GM19324 (cell line): ENCODE measurements around the gene CD6.
"Not testable (repeated sequence)": the region's sequence is repeated elsewhere in the genome, so short reads cannot be mapped to it uniquely, and the experiment has no call there.

Experiments
- ATAC-seq: cut with Tn5 transposase; IDR thresholded peaks from one replicate; pipeline ENCODE4 v1.9.1; 2021; ENCODE audit warnings: mild to moderate bottlenecking, moderate library complexity; ENCODE audit not compliant: unreplicated experiment, low FRiP score

The CD6 gene

DNA sequence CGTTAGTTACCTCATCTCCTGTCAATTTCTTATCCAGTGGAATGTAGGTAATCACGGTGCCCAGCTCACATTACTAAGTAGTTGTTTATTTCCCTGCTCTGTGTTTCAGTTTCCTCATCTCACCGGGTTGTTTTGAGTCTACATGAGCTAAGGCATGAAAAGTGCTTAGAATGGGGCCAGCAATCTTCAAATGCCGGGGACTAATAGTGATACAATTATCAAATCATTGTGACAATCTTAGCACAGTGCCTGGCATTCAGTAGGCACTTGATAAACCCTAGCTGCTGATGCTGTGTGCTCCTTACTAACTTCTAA, 77.5 kb downstream of the CD6 start:
- ATAC-seq, result no peak

DNA sequence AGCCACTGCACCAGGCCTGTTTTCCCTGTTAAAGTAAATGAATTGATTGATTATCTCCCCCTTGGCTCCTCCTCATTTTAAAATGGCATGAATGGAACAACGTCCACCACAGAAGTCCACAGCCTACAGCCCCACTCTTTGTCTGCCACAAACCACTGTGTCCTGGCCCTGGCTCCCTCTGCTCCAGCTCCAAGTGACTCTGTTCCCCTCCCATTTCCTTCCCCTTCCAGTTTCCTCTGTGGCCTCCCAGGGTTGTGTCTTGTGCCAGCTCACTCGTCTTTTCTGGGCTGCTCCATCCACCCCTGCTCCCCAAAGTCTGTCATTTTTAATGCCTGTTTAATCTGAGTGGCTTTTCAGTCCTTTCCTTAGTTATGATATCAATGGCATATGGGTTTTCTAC, 78.4 kb downstream of the CD6 start:
- ATAC-seq, result no peak

DNA sequence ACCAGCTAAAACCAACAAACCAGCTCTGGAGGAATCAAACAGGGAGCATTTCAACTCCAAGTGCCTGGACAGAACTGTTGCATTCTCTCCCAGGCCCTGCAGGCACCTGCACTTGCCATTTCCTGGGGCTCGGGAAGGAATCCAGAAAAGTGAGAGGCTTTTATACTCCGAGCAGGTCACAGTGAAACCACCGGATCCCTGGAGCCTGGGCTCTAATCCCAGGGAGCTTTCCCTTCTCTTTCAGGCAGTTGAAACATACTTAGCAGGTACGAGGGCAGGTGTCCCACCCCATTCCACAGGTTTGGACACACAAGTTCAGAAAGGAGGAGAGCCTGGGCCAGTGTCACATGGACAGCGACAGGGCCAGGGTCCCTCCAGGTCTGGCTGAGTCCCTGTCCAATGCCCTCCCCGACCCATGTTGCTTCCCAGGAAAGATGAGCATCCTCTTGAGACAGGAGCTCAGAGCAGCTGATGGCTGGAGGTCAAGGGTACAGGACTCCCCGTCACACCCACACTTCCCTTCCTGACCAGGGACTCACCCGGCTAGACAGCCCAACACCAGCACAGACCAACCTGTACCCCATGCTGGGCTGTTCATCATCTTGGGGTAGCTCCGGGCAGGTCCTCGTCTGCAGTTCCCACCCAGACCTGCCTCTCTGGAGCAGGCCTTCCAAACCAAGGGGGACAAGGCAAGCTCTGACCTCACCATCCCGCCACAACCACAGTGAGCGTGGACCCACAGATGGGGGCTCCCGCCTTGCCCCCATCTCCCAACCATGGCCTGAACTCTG, 80.9 kb downstream of the CD6 start:
- ATAC-seq, result no peak

DNA sequence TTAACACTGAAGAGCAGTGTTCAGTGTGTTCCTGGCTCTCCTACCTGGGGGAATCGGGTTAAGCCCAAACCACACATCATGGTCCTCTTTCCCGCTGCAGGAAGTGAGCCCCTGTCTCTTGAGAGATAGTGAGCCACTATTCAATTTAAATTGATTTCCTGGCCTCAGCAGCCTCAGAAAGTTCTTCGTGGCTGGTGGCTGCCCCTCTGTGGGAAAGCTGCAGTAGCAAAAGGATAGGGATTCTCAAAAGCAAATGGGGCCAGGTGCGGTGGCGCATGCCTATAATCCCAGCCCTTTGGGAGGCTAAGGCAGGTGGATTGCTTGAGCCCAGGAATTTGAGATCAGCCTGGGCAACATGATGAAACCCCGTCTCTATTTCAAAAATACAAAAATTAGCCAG, 81.7 kb downstream of the CD6 start:
- no peak for ATAC-seq

DNA sequence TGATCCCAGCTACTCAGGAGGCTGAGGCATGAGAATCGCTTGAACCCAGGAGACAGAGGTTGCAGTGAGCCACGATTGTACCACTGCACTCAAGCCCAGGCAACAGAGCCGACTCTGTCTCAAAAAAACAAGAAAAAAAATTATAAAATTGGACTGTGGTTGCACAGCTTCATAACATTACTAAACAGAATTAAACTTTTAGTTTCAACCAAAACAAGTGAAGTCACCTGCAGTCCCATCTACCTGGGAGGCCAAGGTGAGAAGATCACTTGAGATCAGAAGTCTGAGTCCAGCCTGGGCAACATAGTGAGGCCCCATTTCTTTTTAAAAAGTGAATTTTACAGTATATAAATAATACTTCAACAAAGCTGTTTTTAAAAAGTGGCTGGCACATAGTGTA, 83.0 kb downstream of the CD6 start:
- ATAC-seq, result no peak

DNA sequence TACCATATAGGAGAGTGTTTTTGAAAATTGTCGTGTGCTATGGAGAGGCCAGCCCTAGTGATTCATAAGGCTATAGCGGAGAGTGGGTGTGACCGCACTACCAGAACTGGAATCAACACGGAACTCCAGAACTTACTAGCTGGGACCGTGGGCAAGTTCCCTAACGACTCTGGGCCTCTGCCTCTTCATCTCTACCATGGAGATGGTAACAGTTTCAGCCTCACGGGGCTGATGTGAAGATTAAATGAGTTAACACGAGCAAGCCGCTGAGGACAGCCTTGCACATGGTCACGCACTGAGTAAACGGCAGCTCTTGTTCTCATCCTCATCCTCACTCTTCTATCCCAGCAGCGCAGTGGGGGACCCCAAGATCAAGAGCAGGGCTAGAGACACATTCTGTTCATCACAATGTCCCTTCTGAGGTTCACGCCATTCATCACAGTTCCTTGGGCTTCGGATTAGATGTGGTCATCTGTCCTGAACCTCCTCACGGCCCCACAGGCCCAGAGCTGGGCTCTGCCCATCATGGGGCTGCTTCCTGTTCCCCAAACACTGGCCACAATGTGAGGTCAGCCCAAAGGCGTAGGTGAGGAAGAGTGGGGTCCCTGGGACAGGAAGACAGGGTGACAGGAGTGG, 83.6 kb downstream of the CD6 start:
- ATAC-seq, result no peak

DNA sequence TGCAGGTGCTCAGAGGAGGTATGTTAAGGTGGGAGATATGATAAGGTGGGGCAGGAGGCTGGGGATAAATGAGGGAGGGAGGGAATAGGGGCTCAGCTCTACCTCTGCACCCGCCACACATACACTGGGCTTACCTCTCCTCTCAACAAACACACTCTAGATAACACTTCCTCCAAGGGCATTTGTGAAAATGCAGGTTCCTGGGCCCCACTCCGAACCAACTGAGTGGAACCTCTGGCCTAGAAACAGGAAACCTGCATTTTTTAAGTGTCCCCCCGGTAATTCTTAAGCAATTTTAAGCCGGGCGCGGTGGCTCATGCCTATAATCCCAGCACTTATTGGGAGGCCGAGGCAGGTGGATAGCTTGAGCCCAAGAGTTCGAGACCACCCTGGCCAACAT, 84.3 kb downstream of the CD6 start:
- ATAC-seq, result no peak

DNA sequence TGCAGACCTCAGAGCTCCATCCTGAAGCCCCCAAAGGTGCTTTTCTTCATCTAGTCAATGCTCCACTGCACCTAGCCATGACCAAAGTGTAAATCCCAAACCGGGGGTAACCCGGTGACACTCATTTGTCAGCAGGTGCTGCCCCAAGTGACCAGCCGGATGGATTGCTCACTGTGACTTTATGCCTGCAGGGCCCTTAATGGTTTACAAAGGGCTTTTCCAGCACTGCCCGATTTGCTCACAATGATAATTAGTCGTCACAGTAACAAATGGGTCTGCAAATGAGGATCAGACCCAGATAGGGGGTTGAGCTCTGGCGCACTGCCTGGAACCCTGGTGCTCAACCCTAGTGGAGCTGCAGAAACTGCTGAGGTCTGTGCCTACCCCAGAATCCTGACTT, 85.1 kb downstream of the CD6 start:
- no peak for ATAC-seq

DNA sequence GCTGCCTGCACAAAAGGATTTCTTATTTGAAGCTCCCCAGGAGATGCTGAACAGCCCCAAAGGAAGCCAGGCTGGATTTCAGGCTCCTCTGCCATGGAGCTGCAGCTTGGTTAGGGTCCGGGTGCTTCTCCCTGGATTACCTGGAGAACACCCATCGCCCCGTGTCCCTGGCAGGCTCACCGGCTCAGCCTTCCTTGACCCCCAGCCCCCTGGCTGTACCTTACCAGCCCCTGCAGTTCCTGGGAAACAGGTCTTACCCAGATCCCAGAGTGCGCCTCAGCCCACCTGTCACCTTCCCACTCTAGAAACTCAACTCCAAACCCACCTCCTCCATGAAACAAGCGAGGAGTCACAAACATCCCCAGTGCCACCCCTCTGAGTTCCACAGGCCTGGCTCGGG, 85.5 kb downstream of the CD6 start:
- ATAC-seq, result no peak

DNA sequence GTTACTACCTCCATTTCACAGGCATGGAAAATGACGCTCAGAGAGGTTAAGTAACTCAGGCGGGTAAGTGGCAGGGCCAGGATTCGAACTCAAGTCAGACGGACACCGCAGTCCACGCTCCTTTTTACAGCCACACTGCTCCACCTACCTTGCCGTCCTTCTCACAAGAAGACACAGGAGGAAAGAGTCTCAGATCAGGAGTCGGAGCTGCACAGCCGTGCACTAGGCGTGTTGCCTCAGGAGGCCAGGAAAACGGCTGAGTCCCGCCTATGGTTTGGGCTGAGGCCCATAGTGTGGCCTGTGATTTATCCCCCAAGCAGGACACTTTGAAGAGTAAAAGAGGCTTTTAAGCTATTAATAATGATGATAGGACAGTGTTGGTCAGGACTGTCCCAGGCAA, 86.1 kb downstream of the CD6 start:
- no peak for ATAC-seq

DNA sequence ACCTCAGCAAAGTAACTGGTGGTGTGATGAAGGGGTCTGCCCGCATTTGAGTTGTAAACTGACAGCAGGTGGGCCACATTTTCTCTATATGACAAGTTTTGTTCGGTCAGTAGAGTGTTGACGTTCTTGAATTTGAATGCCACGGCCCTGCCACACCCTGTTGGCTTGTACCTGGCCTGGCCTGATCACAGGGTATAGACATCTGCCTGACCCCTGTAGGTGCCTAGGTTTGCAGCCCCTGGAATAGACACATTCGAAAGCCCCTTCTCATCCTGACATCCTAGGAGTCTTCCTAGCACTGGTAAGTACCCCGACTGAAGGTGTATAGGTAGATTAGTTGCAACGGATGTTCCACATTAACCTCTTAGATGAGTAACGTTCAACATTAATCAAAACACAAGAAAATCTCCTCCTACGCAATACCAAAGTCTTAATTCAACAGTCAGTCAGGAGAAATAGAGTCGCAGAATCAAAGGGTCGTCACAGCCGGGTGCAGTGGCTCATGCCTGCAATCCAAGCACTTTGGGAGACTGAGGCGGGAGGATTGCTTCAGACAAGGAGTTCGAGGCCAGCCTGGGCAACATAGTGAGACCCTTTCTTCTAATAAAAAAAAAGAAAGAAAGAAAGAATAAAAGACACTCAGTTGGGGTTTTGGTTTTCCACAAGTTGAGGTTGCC, 87.2 kb downstream of the CD6 start:
- ATAC-seq, result no peak

DNA sequence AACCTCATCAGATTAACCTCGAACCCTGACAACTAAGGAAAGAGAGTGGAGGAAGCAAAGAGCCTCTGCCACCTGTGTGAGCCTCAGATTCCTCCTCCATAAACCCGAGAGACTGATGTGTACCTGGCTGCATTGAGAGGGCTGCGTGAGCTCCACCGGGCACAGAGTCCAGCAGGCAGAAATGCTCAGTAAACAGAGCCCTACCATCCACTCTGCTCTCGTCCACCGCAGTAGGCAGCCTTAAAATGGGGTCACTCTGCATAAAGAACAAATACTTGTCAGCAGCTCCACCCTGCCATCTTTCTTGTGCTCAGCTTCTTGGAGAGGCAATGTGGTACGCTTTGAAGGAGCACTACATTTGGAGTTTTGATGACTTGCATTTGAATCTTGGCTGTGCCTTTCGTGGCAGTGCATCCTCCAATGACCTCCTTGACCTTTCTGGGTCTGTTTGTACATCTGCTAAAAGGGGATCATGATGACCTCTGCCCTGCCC, 87.8 kb downstream of the CD6 start:
- ATAC-seq, result no peak

DNA sequence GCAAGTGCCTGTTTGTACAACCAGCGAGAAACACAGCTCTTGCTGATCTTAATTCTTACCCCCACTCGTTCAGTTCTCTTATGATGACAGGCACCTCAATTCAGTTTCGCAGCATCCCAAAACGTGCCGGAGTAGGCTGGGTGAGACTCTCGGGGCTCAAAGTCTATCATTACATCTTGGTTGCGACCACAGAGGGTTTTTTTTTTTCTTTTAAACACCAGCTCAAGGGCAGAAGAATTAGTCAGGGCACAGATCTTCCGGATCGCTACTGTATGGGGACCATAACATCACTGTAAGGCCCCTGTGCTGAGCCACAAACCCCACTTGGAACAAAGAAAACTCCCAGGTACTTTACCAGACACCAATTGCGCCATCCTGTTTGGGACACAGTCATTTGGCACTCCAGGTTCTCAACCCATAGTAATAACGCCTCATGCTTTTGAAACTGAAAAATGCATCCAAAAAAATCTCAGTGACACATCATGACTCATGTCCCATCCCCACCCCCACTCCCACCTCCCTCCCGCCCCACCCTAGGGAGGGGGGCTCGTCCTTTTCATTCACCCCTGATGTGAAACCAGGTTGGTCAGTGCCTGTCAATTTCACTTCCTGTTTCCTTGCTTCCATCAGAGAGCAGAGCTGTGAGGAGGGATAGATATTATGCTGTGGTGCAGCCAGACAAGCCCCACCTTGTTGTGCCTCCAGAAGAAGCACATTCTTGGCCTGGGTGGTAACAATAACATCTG, 89.8 kb downstream of the CD6 start:
- ATAC-seq, result peak; percentile 73

DNA sequence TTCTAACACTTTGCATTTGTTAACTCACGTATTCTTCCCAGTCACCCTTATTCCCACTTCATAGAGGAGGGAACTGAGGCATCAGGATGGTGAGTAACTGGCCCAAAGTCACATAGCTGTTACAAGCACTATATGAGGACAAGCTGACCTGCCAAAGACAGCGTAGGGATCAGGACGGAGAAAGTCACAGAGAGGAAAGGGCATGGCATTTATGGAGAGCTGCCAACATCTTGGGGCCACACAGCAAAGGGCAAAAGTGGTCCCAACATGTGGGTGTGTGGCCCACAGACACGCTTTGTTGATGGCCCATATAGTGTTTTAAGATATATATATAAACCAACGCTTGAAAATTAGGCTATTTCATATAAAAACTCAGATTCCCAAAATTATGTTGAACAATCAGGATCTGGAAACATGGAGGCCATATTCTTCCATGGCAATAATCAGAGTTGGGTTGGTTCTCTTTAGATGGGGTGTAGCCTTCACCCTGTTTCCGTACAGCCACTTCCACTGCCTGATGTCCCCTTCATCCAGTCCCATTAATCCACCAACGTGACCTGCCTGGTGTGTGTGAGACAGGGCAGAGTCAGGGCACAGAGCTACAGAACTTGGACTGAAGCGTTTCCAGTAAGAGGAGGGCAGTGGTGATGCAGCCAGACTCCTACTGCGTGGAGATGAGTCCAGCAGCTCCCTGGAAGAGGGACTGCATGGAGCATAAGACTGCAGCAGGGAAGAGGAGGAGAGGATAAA, 90.9 kb downstream of the CD6 start:
- ATAC-seq, result no peak

DNA sequence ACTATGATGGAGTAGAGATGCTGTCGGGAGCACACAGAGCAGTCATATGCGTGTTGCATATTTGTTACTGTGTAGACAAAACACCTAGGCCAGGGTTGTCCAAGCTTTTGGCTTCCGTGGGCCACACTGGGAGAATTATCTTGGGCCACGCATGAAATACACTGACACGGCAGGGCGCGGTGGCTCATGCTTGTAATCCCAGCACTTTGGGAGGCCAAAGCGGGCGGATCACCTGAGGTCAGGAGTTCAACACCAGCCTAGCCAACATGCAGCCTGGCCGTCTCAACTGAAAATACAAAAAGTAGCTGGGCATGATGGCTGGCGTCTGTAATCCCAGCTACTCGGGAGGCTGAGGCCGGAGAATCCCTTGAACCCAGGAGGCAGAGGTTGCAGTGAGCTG, 93.8 kb downstream of the CD6 start:
- not testable (repeated sequence) for ATAC-seq

DNA sequence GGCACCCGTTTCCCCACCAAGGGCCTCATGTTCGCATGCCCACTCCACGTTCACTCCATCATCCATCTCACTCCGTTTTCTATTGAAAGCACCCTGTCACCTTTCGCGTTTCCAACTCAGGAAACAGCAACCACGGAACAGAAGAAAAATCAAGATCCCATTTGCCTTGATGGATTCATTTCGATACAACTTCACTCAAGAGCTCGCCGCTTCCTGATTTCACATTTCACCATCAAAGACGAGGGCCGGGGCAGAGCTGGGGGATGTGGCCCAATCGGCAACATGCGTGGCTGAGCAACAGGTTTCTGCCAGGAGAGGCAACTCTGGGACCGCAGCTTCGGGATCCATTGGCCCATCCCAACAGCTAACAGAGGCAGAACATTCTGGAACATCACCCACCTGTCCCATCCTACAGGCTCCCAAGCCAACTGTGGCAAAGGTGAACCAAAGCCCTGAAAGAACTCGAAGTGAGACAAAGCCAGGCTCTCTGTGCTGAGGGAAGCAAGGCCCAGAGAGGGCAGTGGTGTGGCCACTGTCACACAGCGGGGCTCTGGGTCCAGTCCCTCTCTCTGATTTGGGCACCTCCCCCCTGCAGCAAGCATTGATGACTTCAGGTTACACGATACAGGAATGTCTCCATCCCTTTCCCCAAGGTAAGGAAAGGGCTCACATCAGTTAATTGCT, 94.6 kb downstream of the CD6 start:
- no peak for ATAC-seq

DNA sequence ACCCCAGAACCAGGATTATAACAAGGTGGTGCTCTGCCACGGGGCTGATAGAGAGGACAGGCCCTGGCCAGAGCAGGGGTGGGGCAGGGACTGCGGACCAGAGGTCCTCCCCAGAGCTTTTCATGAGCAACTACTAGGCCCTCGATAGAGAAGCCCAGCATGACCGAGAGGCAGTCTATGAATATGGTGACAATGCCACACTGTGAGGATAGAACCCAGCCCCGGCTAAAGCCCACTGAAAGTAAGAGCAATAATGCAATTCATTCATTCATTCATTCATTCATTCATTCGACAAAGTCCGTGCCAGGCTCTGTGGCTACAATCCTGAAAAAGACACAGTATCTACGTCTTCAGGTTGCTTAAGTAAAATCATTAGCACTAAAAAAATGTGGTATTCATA, 95.2 kb downstream of the CD6 start:
- no peak for ATAC-seq

DNA sequence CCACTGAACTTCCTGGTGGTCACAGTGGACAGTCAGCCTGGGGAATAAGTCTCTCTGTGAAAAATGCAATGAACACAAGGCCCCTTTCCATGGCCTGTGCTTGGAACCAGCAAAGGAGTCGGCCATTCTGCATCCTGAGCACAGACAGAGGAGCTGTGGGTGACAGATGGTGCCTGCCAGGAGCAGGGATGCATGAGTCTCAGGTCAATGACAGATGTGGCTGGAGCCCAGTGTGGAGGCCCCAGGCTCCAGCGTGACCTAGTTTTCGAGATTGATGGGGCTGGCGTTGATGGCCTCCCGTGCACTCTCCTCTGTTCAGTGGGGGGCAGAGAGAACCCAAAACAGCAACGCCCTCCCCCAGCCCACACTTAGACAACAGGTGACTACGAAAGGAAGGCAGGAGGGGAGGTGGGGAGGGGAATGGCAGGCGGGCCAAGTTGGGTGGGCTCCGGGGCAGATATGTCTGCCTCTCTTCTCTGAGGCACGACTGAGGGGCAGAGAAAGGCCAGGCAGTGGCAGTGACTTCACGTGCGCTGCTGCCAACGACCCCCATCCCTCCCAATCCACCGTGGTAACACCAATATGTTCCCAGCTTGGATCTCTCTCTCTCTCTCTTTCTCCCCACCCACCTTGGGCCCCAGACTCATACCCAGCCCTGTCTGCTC, 96.4 kb downstream of the CD6 start:
- ATAC-seq, result no peak

DNA sequence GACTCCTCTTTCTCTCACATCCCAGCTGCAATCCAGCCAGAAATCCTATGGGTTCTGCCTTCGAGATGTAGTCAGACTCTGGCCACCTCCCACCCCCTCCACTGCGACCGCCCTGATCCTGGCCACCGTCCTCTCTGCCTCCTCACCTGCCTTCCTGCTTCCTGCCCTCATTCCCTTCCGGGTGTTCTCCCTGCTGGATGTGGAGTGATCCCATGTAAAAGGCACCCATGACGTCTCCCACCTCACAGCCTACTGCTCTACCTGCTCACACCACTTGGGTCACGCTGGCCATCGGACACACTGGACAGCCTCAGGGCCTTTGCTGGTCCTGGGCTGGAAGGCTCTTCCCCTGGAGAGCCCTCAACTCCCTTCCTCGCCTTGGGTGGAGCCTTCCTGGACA, 97.1 kb downstream of the CD6 start:
- no peak for ATAC-seq
